IMR-90 (cell line): ENCODE measurements around the gene CNTN4. TPM values are rescaled to one million over a fixed set of nuclear protein-coding genes. Genes with fewer than 3 reads are reported as not detected.

Source experiments
- ATAC-seq: fragments of 200-7000 bp; cut with Tn5 transposase; 2 replicates; pipeline ENCODE4 v1.9.1; 2020; ENCODE audit warnings: low read depth, mild to moderate bottlenecking, moderate library complexity
- BruUV-seq: library from RNA; stranded (reverse); fragments of 400-500 nt; replicated peaks from 2 replicates; lab custom pipeline; 2021; lab: Mats Ljungman, UMichigan
- CTCF ChIA-PET: fragments of 300-600 bp; formaldehyde crosslinking; extraction: SDS; loops from one replicate; lab custom pipeline; 2021; ENCODE audit warnings: antibody characterized with exemption; lab: Yijun Ruan, JAX
- POLR2A ChIA-PET: fragments of 300-600 bp; sonication (Branson Sonifier 250); formaldehyde crosslinking; loops from one replicate; lab custom pipeline; 2022; ENCODE audit warnings: antibody characterized with exemption; ENCODE audit not compliant: unreplicated experiment; lab: Charles Lee
- DNase-seq: peaks from one replicate; pipeline ENCODE4 v3.0.0; 2013
- H2AFZ ChIP-seq: replicated peaks from 2 replicates; pipeline ENCODE3; 2013; ENCODE audit warnings: low read length, mild to moderate bottlenecking; ENCODE audit not compliant: poor library complexity
- H2AK5ac ChIP-seq: 2 replicates; pipeline ENCODE4 v1.6.1; 2013; ENCODE audit warnings: low read depth, low read length, inconsistent platforms
- H2AK9ac ChIP-seq: replicated peaks from 2 replicates; pipeline ENCODE3; 2013; ENCODE audit warnings: mild to moderate bottlenecking, low read depth, low read length, moderate library complexity; ENCODE audit not compliant: poor library complexity
- H2BK120ac ChIP-seq: 2 replicates; pipeline ENCODE4 v1.6.1; 2013; ENCODE audit warnings: low read depth, low read length, inconsistent platforms
- H2BK15ac ChIP-seq: 3 replicates; pipeline ENCODE4 v1.6.1; 2013; ENCODE audit warnings: low read depth, low read length, inconsistent platforms
- H2BK20ac ChIP-seq: 2 replicates; pipeline ENCODE4 v1.6.1; 2013; ENCODE audit warnings: low read depth, mild to moderate bottlenecking, inconsistent platforms, low read length, moderate library complexity
- H2BK5ac ChIP-seq: 2 replicates; pipeline ENCODE4 v1.6.1; 2013; ENCODE audit warnings: mild to moderate bottlenecking, low read depth, low read length, inconsistent platforms; ENCODE audit not compliant: poor library complexity, severe bottlenecking
- H3K14ac ChIP-seq: replicated peaks from 2 replicates; pipeline ENCODE4 v1.6.1; 2013; ENCODE audit warnings: low read depth, low read length, inconsistent platforms
- H3K18ac ChIP-seq: 2 replicates; pipeline ENCODE4 v1.6.1; 2013; ENCODE audit warnings: low read depth, low read length, control low read depth
- H3K23ac ChIP-seq: 2 replicates; pipeline ENCODE4 v1.6.1; 2013; ENCODE audit warnings: low read depth, low read length, inconsistent platforms
- H3K27ac ChIP-seq: 2 replicates; pipeline ENCODE4 v1.5.1; 2013; ENCODE audit warnings: mild to moderate bottlenecking, control low read depth, low read length; ENCODE audit not compliant: insufficient read depth
- H3K27me3 ChIP-seq: 2 replicates; pipeline ENCODE4 v1.6.1; 2013; ENCODE audit warnings: low read length; ENCODE audit not compliant: control insufficient read depth, insufficient read depth
- H3K36me3 ChIP-seq: 2 replicates; pipeline ENCODE4 v1.6.1; 2013; ENCODE audit warnings: low read length, mixed read lengths; ENCODE audit not compliant: control insufficient read depth, insufficient read depth
- H3K4ac ChIP-seq: 2 replicates; pipeline ENCODE4 v1.6.1; 2013; ENCODE audit warnings: low read depth, low read length, inconsistent platforms
- H3K4me1 ChIP-seq: 2 replicates; pipeline ENCODE4 v1.6.1; 2013; ENCODE audit warnings: low read length, mixed read lengths; ENCODE audit not compliant: control insufficient read depth, insufficient read depth
- H3K4me2 ChIP-seq: 2 replicates; pipeline ENCODE4 v1.6.1; 2013; ENCODE audit warnings: low read depth, mild to moderate bottlenecking, control low read depth, low read length, moderate library complexity
- H3K4me3 ChIP-seq: 2 replicates; pipeline ENCODE4 v1.5.1; 2013; ENCODE audit warnings: low read depth, mild to moderate bottlenecking, control low read depth, low read length, moderate library complexity; ENCODE audit not compliant: insufficient read depth
- H3K56ac ChIP-seq: 2 replicates; pipeline ENCODE4 v1.6.1; 2013; ENCODE audit warnings: low read length, inconsistent platforms; ENCODE audit not compliant: insufficient read depth; ENCODE audit errors: extremely low read depth
- H3K79me1 ChIP-seq, 2 experiments: 2 replicates each; pipeline ENCODE4 v1.6.1; 2013; ENCODE audit warnings: low read length in 2 of 2, inconsistent platforms in 1 of 2, low read depth in 1 of 2
- H3K9ac ChIP-seq: 2 replicates; pipeline ENCODE4 v1.6.1; 2013; ENCODE audit warnings: low read depth, low read length, control low read depth
- H3K9me1 ChIP-seq: 2 replicates; pipeline ENCODE4 v1.6.1; 2013; ENCODE audit warnings: low read length, inconsistent platforms; ENCODE audit not compliant: insufficient read depth
- H3K9me3 ChIP-seq: 2 replicates; pipeline ENCODE4 v1.6.1; 2013; ENCODE audit warnings: low read length; ENCODE audit not compliant: control insufficient read depth, insufficient read depth
- H4K20me1 ChIP-seq: 2 replicates; pipeline ENCODE4 v1.6.1; 2013; ENCODE audit warnings: low read length, inconsistent platforms; ENCODE audit not compliant: insufficient read depth
- H4K5ac ChIP-seq: 2 replicates; pipeline ENCODE4 v1.6.1; 2013; ENCODE audit warnings: mild to moderate bottlenecking, low read depth, low read length, control low read depth
- H4K8ac ChIP-seq, 2 experiments: 2 replicates each; pipeline ENCODE4 v1.6.1; 2013; ENCODE audit warnings: low read depth in 2 of 2, low read length in 2 of 2, control low read depth in 1 of 2, inconsistent platforms in 1 of 2
- H4K91ac ChIP-seq: 2 replicates; pipeline ENCODE4 v1.6.1; 2013; ENCODE audit warnings: low read depth, low read length, inconsistent platforms; ENCODE audit not compliant: insufficient read depth
- BHLHE40 ChIP-seq: fragments of 150-350 bp; IDR thresholded peaks from 2 replicates; pipeline ENCODE4 v1.6.1; 2016; ENCODE audit warnings: mild to moderate bottlenecking, low read depth, low read length
- CEBPB ChIP-seq: IDR thresholded peaks from 2 replicates; pipeline ENCODE4 v1.6.1; 2012; ENCODE audit warnings: low read depth, low read length, improper control_type of control experiment
- CHD1 ChIP-seq: IDR thresholded peaks from 2 replicates; pipeline ENCODE4 v1.6.1; 2012; ENCODE audit warnings: low read depth, low read length, improper control_type of control experiment
- CTCF ChIP-seq: conservative IDR thresholded peaks from 2 replicates; pipeline ENCODE4 v1.5.1; 2012; ENCODE audit warnings: mild to moderate bottlenecking, low read depth, low read length, improper control_type of control experiment
- ELK1 ChIP-seq: fragments of 150-350 bp; IDR thresholded peaks from 2 replicates; pipeline ENCODE4 v1.6.1; 2016; ENCODE audit warnings: low read depth, mild to moderate bottlenecking, low read length, moderate library complexity, borderline replicate concordance
- MAFK ChIP-seq: IDR thresholded peaks from 2 replicates; pipeline ENCODE4 v1.6.1; 2012; ENCODE audit warnings: low read depth, low read length, improper control_type of control experiment
- MAZ ChIP-seq: IDR thresholded peaks from 2 replicates; pipeline ENCODE4 v1.6.1; 2012; ENCODE audit warnings: low read depth, mild to moderate bottlenecking, low read length, improper control_type of control experiment, moderate library complexity, borderline replicate concordance
- MXI1 ChIP-seq: IDR thresholded peaks from 2 replicates; pipeline ENCODE4 v1.6.1; 2012; ENCODE audit warnings: low read depth, mild to moderate bottlenecking, low read length, moderate library complexity, borderline replicate concordance
- NFE2L2 ChIP-seq: fragments of 150-350 bp; IDR thresholded peaks from 2 replicates; pipeline ENCODE4 v1.6.1; 2016; ENCODE audit warnings: low read depth, mild to moderate bottlenecking, low read length
- RAD21 ChIP-seq: IDR thresholded peaks from 2 replicates; pipeline ENCODE4 v1.6.1; 2012; ENCODE audit warnings: low read length, improper control_type of control experiment
- RCOR1 ChIP-seq: IDR thresholded peaks from 2 replicates; pipeline ENCODE4 v1.6.1; 2012; ENCODE audit warnings: mild to moderate bottlenecking, low read length, improper control_type of control experiment; ENCODE audit not compliant: insufficient replicate concordance
- RFX5 ChIP-seq: IDR thresholded peaks from 2 replicates; pipeline ENCODE4 v1.8.0; 2012; ENCODE audit warnings: low read depth, mild to moderate bottlenecking, low read length, moderate library complexity
- SMC3 ChIP-seq: fragments of 150-350 bp; IDR thresholded peaks from 2 replicates; pipeline ENCODE4 v1.6.1; 2016; ENCODE audit warnings: low read depth, mild to moderate bottlenecking, antibody characterized with exemption, low read length, moderate library complexity
- USF2 ChIP-seq: fragments of 150-350 bp; IDR thresholded peaks from 2 replicates; pipeline ENCODE4 v1.6.1; 2017; ENCODE audit warnings: mild to moderate bottlenecking, antibody characterized with exemption, low read length, low read depth
- WGBS, 2 experiments: methylation state at CpG; one replicate each; pipeline versions ENCODE4 v1.1.5 to v1.1.7; 2013; ENCODE audit warnings: missing lambda C conversion rate in 2 of 2; ENCODE audit not compliant: insufficient read length in 1 of 2; ENCODE audit errors: extremely low coverage in 2 of 2; 5-methylcytosine and 5-hydroxymethylcytosine counted together
- dilution Hi-C: fragments of 300-500 bp; cut with HindIII; formaldehyde crosslinking; loops from one replicate; pipeline ENCODE4 v1.14.3; 2018; ENCODE audit warnings: low sequenced_read_pairs; ENCODE audit not compliant: unreplicated experiment
- in situ Hi-C: fragments of 300-500 bp; cut with MboI; formaldehyde crosslinking; loops from 3 replicates; pipeline ENCODE4 v1.14.3; 2019; ENCODE audit warnings: low sequenced_read_pairs, inconsistent platforms, mixed read lengths
- intact Hi-C: fragments of 100-400 bp; cut with micrococcal nuclease; formaldehyde crosslinking; loops from 2 replicates; pipeline ENCODE4 v1.10.0; 2022
- polyA plus RNA-seq, 3 experiments: library from polyadenylated mRNA; depleted of rRNA; stranded (reverse); fragments of >200 nt; gene quantifications; 2 replicates each; pipeline ENCODE4 v1.2.3, GENCODE V29; 2012; ENCODE audit warnings: low replicate concordance in 1 of 3
- total RNA-seq: library from RNA; depleted of rRNA; stranded (reverse); fragments of >200 nt; gene quantifications from 2 replicates; pipeline ENCODE4 v1.2.3, GENCODE V29; 2012

Gene CNTN4
- total and polyA plus RNA-seq, 2 of the 4 experiments (the other 2 are of a cell fraction): under 0.01 TPM; not detected in 1

GRCh38 chr3:2595486-2595885 lies 496.8 kb downstream of the CNTN4 start:
- H3K23ac ChIP-seq: no peak overlapping the region
- no TSS peak for BruUV-seq
- 100% methylated on average over 1 of the region's 4 CpGs; no CpG with 5 or more reads in 1 of the 2 experiments for WGBS, 2 experiments
- no peak overlapping the region for H2BK15ac ChIP-seq
- H4K5ac ChIP-seq: no peak overlapping the region
- no peaks in the 10 kb centered on the region for H3K9me1 ChIP-seq
- no peak overlapping the region for H3K27ac ChIP-seq
- H4K8ac ChIP-seq: no peak overlapping the region
- H3K4me3 ChIP-seq: no peak overlapping the region
- no peak overlapping the region for H3K56ac ChIP-seq
- H3K27me3 ChIP-seq: no peaks in the 10 kb centered on the region
- TF ChIP-seq RFX5: no peak
- TF ChIP-seq USF2: no peak
- no peak for TF ChIP-seq NFE2L2
- no peak for TF ChIP-seq MAZ
- no peak for TF ChIP-seq ELK1
- TF ChIP-seq MXI1: no peak
- no peak for TF ChIP-seq BHLHE40
- no peak for TF ChIP-seq CTCF
- no peak for TF ChIP-seq MAFK
- no peak for TF ChIP-seq CHD1
- TF ChIP-seq RCOR1: no peak
- no peak for TF ChIP-seq CEBPB
- TF ChIP-seq SMC3: no peak
- no peak for TF ChIP-seq RAD21
- H2AFZ ChIP-seq: no peak overlapping the region
- H2AK5ac ChIP-seq: no peak overlapping the region
- no peak overlapping the region for H2AK9ac ChIP-seq
- no peaks in the 10 kb centered on the region for H3K36me3 ChIP-seq
- intact Hi-C loops (no loop called here), in situ Hi-C loops (no loop called here), dilution Hi-C loops (no loop called here)
- H2BK20ac ChIP-seq: no peak overlapping the region
- ATAC-seq: no peak
- no peak overlapping the region for H3K14ac ChIP-seq
- POLR2A ChIA-PET: no interaction called here
- CTCF ChIA-PET: no interaction called here
- H2BK120ac ChIP-seq: no peak overlapping the region
- no peak overlapping the region for H3K4me2 ChIP-seq
- no peaks in the 10 kb centered on the region for H3K9me3 ChIP-seq
- no peak overlapping the region for H3K18ac ChIP-seq
- H4K91ac ChIP-seq: no peak overlapping the region
- H3K4me1 ChIP-seq: no peaks in the 10 kb centered on the region
- H4K20me1 ChIP-seq: no peaks in the 10 kb centered on the region
- no peak overlapping the region for H2BK5ac ChIP-seq
- no peak for DNase-seq
- no peak overlapping the region for H3K9ac ChIP-seq
- no peaks in the 10 kb centered on the region for H3K79me1 ChIP-seq
- no peak overlapping the region for H3K4ac ChIP-seq
